CD1c-positive myeloid dendritic cell (primary cell): Measurements from ENCODE around the gene CHRM4.
A peak's percentile ranks its signal among the peaks of the same experiment; 100 is the strongest.

Experiments used
- DNase-seq: peaks from one replicate; pipeline ENCODE4 v3.0.0-alpha.2; 2016; ENCODE audit errors: extremely low spot score

Gene CHRM4

DNA sequence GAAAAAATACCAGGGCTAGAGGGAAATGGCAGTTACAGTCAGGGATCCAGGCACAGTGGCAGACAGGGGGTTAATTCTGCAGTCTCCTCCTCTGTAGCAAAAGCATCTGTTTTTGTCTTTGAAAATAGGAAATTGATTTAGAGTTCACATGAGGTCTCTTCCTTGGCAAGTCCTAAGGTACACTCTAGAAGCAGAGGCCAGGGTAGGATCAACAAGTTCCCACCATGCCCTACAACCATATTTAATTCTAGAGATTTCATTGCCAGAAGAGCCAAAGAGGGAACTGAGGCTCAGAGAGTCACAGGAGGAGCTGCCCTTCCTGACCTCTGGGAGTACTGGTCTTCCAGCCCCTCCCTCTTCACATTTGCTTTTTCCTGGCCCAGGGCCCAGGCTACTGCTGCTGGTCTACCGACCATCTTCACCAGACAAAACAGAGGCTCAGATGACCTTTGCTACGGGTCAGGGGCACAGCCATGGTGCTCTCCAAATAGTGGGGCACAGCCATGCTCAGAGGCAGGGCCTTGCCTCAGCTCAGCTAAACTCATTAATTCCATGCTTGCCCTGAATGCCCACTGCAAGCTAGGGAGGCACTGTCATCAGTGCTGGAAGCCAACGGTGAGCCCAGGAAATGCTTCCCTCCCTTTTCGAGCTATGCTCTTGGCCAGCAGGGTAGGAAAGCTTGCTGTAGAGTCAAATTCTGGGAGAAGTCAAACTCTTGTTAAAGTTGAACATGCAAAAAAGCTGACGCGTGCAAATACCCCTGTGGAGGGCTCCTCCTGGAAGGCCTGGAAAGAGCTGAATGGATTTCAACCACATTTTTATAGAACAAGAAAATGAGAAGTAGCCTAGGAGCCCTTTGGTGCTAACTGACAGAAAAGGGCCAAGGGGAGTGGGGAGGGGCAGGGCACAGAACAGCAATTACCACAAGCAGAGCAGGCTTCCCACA is 11.7 kb upstream of the CHRM4 start:
- DNase-seq, result no peak

DNA sequence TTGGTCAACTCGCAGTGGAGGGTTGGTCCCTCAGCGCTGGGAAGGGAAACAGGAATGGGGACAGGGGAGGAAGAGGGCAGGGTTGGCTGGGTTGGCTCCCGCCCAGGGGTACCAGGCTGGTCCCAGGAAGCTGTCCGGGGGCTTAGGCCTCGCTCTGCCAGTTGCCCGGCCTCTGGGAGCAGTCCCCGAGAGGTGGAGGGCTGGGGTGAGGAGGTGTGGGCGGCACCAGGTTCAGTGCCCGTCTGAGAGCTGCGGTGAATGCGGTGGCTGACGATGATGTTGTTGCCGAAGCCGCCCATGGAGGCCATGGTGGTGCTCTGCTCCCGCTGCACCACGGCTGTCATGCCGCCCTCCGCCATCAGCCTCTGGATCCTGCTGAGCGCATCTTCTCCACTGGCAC is 6.0 kb upstream of the CHRM4 start:
- DNase-seq, result no peak

DNA sequence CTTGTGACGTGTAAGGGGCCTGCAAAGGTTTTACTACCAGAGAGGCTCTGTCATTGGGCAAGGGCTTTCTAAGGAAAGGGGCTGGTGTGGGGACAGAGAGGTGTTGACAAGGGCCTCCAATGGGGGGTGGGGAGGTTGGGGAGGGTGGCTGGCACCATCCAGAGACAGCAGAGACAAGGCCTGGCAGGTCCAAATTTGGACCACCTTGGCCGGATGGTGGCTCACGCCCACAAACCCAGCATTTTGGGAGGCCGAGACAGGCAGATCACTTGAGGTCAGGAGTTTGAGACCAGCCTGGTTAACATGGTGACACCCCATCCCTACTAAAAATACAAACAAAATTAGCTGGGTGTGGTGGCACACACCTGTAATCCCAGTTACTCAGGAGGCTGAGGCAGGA is 2.2 kb upstream of the CHRM4 start:
- no peak for DNase-seq

DNA sequence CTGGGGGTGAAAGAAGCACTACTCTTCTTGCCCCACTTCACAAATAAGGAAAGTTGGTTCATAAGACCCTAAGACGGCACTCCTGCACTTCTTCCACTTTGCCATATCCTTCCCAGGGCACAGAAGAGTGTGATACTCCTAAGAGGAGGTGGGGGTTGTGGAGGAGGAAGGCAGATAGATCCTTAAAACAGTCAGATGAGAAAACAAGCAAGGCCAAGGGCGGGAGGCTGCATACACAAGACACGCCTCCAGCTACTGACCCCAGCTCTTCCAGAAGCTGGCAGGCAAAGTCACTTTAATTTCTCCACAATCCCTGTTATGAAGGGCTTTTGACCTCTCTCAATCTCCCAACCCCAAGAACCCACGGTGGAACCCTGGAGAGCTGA is 1.6 kb upstream of the CHRM4 start:
- DNase-seq, result no peak

DNA sequence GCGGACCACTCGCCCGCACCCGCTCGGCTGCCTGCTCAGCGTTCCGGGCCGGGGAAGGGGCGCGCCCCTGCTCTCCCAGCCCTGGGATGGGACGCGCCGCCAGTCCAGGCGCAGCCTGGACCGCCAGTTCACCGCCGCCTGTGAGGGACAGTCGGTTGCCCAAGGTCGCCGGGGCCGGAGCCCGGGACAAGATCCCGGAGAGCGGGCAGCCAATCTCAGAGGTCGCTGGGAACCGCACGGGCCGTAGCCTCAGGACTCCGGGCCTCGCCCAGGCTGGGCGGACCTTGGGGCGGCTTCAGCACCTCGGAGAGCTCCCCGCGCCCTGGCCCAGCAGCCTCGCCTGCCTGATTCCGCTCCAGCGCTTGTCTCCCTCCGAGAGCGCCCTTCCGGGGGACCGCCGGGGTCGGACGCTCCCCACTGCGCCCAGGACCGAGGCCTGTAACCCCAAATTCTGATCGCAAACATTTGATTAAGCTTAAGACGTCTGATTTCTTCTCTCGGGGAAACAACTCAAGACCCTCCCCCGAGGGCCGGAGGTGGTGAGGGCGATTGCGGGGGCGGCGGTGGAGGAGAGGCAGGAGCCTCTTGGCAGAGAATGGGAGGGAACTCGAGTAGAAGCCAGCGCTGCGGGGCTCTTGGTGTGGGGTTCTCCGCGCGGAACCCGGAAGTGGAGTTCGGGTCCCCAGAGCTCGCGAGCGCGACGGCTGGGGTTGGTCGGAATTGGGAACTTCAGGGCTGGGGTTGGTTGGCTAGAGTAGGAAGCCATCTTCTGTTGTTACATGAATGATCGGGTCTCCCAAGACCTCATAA is 1.1 kb upstream of the CHRM4 start:
- peak; percentile 89 for DNase-seq

DNA sequence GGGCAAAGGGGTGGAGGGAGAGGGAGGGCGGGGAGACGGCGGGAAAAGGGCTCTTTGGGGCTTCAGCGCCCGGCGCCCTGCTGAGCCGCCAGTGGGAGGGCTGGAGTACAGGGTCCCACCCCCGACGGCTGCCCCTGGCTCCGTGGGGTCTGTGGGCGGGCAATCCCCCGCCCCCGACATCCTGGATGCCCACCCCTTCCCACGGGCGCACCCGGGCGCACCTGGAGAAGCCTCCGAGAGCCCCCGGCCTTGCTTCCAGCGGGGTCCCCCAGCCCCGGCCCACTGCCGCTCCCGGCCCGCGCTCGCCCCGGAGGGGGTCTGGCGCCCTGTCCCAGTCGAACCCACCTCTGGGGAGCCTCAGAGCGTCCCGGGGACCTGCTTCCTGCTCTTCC is 394 bp downstream of the CHRM4 start:
- DNase-seq, result no peak

DNA sequence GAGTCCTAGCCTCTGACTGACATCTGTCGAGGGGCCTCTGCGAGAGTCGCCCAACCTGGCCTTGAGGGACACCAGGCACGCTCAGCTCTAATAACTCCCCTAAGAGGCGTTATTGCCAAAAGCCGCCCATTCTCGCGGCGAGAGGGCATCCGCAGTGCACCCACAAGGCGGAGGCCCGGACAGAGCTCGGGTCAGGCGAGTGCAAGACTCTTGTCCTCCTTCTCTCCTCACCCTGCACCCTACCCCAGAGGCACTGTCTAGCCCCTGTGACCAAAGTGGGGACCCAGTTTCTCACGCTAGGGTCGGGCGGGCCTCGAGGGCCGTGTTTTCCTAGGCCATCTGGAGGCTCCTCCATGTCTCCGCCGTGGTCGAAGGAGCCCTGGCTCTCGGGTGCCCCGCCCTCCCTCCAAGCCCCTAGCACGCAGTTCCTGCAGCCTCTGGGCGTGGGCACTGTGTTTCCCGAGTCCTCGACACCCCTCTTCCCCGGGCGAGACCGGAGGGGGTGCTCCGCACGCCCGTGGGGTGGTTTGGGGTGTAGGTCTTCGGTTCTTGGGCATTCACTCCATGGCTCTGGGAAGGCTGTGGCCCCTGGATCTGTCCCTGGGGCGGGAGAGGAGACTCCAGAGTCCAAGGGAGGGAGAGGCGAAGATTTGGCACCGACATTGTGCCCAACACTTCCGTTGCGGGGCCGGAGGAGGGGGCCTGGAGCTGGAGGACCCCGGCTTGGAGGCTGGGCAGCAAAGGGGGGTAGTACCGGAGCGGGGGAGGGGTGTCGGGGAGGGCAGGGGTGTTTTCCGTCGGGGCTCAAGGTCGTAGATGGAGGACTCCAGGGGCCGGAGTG is 1.0 kb downstream of the CHRM4 start:
- DNase-seq, result no peak

DNA sequence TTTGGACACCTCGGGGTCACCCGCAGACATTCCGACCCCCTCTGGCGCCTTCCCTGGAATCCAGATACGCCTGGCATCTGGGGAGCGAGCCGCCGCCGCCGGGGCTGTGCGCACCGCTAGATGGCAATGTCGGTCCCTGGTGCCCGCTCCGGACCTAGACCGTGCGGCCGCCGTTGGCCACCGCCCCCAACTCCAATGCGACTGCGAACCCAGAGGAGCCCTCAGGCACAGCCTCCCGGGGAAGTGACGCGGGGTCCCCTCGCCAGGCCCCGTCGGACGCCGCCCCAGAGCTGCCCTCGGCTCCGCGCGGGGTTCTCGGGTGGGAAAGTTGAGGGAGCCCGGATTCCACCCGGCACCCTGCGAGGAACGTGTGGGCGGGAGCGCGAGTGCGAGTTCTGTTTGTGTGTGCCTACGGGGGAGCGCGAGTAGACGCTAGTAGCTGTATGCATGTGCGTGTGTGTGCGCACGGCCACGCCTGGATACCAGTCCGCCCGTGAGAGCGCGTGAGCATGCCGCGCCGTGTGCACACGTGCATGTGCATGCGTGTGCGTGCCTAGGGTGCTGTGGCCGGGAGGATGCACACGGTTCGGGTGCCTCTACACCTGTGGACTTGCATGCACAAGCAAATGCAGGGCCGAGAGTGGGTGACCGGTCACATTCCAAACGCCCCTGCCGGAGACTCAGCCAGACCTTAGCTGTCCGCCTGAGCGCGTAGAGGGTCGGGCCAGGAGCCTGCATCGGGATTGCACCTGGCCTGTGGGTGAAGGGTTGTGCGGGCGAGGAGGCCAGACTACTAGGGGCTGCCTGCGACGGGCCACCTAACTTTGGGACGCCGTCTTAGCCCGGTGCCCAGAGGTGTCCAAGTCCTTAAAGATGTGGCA is 1.9 kb downstream of the CHRM4 start:
- DNase-seq, result peak; percentile 77

DNA sequence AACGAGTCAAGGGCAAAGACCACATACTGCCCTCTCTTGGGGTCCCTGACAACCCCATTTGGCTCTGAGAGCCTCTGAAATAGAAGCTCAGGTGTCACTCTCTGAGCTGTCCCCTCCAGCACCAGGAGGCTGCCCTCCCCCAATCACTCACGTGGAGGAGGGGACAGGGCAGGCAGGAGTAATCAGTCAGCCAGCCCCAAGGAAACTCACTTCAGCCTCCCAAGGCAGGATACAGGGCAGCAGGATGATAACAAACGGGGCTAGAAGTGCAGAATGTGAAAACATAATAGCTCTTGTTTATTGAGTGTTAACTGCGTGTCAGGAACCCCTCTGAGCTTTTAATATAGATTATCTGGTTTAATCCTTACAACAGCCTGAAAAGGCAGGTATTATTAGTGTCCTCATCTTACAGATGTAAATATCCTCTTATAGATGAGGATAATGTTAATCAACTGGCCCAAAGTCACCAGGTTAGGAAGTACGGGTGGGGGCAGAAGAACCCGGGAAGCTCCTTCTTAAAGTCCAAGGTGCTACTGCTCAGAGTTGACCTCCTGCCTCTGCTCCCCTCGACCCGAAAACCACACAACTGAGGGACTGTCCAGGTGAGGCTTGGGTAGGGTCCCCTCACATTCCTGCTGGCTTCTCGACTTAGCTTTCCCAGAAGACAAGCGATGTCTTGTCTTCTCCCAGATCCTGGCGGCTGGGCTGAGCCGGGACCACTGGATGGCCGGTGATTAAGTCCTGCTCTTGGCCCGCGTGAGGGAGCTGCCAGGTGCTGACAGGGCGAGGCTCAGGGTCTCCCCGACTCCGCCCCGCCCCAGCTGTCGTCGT is 2.7 kb downstream of the CHRM4 start:
- DNase-seq, result no peak

DNA sequence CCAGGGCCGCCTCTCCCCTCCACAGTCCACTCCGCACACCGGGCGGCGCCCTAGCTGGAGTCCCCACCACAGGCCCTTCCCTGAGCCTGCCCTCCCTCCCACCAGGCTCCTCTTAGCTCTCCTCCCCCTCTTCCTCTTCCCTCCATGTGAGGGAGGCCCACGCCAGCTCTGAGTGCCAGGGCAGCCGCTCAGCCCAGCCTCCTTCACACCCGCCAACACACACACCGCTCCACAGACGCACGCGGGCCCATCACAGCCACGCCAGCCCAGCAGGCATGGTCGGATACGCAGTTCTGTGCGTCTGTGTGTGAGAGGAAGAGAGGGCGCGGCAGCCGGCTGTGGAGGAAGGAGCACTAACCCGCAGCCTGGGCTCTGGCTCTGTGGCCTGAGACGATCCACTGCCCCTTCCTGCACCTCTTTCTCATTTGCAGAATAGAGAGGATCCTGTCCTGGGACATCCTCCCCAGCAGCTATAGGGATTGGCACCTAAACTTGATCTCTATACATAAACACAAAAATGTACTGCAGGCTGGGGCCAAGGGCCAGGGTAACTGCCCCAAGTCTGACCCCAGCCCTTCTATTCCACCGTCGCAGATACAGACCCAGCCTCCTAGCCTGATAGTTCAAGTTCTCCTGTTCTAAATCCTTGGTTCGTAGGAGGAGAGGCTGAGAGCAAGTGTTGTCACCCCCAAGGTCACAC is 3.5 kb downstream of the CHRM4 start:
- DNase-seq, result peak; percentile 84

DNA sequence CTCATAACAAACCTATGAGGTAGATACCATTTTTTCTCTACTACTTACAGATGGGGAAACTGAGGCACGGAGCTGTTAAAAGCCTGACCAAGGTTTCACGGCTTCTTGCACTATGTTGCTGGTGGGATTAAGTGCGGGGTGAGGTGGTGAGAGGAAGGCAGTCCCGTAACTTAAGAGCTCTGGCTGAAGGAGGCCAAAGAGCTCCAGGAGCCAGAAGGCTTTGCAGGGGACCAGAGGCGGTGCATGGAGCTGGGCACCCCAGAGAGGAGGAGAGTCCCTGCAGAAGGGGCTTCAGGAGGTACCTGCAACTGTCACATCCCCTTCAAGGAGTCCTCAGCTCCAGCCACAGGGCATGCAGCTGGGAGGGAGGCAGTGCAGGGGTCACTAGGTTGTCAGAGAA is 4.1 kb downstream of the CHRM4 start:
- no peak for DNase-seq

DNA sequence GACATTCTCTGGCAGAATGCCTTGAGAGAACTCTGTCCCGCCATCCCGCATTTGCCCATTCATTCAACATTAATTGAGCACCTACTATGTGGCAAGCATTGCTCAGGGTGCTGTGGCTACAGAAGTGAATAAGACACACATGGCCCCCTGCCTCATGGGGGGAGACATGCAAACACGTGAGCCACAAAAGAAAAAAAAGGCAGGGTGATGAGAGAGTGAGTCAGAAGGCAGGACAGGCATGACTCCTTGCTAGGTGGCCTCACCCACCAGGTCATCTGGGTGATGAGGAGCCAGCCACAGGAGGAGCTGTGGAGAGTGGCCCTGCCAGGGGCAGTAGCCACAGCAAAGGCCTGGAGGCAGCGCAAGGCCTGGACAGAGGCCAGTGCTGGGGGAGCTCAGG is 4.9 kb downstream of the CHRM4 start:
- DNase-seq, result no peak

DNA sequence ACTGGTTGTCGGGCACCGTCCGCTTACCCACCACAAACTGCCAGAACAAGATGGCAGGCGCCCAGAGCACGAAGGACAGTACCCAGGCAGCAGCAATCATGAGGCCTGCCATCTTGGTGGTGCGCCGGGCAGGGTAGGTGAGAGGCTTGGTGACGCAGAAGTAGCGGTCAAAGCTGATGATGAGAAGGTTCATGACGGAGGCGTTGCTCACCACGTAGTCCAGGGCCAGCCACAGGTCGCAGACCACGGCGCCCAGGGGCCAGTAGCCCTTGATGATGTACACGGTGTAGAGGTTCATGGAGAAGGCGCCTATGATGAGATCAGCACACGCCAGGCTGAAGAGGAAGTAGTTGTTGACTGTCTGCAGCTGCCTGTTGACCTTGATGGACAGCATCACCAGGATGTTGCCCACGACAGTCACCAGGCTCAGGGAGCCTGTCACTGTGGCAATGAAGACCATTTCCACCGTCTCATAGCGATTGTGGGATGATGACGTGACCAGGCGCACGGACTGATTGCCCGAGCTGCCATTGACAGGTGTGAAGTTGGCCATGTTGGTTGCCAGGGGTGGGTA is 5.5 kb downstream of the CHRM4 start:
- DNase-seq, result peak; percentile 43

DNA sequence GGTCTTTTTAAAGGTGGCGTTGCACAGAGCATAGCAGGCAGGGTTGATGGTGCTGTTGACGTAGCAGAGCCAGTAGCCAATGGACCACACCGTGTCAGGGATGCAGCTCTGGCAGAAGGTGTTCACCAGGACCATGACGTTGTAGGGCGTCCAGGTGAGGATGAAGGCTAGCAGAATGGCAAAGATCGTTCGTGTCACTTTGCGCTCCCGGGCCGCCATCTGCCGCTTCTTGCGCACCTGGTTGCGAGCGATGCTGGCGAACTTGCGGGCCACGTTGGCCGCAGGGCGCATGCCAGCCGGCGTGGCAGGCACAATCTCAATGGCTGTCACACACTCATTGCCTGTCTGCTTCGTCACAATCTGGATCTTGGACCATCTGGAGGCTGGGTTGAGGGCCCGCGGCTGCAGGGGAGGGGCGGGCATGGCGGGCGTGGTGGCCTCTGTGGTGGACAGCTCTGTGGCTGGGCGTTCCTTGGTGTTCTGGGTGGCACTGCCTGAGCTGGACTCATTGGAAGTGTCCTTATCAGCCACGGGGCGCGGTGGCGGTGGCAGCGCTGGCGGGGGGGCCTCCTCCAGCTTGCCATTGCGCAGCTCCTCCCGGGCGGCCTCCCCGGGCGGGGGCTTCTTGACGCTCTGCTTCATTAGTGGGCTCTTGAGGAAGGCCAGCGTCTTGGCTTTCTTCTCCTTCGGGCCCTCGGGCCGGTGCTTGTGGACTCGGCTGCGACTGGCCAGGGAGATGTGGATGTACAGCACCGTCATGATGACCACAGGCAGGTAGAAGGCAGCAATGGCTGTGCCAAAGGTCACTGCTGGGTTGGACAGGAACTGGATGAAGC is 6.2 kb downstream of the CHRM4 start:
- DNase-seq, result no peak

DNA sequence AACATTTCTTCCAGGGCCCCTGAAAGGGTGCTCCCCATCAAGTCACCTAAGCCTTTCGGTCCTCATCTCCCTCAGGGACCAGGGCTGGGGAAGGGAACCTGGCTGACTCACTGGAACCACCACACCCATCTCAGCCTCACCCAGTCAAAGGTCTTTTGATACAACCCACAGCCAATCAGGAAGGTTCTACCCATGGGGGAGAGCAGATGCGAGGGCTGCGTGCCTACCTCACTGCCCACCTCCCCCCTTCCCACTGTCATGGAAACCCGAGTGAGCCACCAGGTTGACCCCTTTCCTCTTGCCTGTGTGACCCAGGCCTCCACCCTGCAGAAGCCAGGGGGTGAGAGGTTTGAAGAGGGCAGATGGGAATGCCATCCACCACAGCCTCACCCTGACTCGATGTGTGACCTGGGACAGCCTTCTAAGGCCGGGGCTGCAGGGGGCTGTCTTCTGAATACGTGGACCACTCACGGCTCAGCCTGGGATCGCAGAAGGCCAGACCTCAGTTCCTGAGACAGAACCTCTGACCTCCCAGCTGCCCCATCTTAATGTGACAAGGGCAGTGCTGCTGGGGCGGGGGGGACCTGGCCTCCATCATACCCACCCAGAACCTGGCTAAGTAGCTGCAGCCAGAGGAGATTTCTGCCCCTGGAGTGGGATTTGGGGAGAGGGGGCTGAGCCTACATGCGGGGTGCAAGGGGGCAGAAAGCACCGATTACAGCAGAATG is 7.4 kb downstream of the CHRM4 start:
- no peak for DNase-seq

DNA sequence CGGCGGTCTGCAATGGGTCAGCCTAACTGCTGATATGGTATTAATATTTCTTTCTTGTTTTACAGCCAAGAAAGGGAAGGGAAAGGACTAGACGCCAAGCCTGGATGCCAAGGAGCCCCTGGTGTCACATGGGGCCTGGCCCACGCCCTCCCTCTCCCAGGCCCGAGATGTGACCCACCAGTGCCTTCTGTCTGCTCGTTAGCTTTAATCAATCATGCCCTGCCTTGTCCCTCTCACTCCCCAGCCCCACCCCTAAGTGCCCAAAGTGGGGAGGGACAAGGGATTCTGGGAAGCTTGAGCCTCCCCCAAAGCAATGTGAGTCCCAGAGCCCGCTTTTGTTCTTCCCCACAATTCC is 8.2 kb downstream of the CHRM4 start:
- no peak for DNase-seq

DNA sequence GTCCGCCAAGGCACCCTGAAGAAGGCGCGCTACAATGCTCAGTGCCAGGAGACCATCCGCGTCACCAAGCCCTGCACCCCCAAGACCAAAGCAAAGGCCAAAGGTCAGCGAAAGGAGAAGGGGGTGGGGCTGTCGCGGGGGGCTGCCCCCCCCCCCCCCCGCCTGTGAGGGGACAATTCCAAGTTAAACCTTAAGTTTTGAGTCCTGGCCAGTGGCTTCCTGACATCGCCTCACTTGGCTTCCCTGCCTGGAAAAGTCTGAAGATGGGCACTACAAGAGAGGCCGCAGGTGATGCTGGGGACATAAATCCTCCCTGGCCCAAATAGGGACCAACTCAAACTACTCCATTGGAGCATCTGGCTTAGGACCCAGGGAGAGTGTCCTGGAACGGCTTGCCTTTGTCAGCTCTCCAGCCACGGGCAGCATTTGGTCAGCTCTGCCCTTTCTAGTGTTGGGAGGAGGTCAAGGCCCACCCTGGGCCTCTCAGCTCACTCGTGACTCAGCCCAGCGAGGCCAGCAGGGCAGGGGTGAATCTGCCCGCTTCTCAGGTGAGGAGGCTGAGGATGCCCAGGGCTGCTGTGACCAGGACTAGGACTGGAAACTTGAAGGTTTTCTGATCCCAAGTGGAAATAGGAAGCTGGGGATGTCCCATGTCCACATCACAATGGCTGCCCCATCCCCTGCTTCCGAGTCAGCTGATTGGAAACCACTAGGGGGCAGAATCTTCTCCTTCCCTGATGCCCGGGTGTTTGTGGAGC is 8.8 kb downstream of the CHRM4 start:
- peak; percentile 38 for DNase-seq
